Posterior cingulate gyrus (tissue), 11 donors: Measurements from ENCODE around the gene HS6ST3.
"Not testable (repeated sequence)": the region's sequence is repeated elsewhere in the genome, so short reads cannot be mapped to it uniquely, and the experiment has no call there.

Experiments used
- DNase-seq, 10 donors: peaks; one replicate each; pipeline versions ENCODE4 v3.0.0 to v3.0.0-alpha.2; 2020 to 2021; ENCODE audit warnings: mixed read lengths in 3 of 10
- intact Hi-C: fragments of 100-400 bp; cut with DNase I; formaldehyde crosslinking; loops from one replicate; pipeline ENCODE4 v1.15.1; 2023

Gene HS6ST3

DNA sequence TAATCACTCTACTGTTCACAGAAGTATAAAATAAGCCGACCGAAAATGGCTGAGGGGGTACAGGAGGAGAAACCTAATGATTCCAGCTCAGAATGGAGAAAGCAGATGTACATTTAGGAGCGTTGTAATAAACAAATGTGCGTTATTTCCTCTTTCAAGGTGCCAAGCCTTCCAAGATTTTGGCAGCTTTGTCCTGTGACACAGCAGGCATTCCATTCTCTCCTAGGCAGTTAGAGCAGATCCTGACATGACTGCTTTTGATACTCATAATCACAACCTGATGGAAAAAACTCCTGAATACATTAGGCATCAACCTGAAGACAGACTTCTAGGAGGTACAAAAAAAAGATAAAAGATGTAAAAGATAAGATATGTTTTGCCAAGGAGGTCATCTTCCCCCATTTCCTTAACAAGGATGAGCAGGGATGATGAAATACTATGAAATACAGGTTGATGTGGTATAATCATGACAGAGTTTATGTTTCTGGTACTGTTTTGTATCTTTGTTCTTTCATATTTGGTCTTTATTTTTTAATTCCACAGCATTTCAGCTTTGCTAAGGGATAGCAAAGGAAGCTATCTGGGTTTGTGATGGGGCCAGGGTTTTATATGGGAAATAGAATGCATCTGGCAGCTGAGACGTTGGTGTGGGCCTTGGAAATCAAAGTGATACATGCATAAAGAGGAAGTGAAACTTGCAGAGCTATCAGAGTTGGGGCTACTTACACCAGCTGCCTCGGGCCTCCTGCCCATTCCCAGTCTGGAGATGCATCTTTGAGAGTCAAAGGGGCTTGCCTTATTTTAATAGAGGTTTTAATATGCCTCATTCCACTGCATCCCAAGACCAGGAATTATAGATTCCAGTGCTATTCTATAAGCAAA, 681.8 kb downstream of the HS6ST3 start:
- DNase-seq: peak in 2 of 10 donors; percentile 66 to 67
- intact Hi-C loops: no loop called here

DNA sequence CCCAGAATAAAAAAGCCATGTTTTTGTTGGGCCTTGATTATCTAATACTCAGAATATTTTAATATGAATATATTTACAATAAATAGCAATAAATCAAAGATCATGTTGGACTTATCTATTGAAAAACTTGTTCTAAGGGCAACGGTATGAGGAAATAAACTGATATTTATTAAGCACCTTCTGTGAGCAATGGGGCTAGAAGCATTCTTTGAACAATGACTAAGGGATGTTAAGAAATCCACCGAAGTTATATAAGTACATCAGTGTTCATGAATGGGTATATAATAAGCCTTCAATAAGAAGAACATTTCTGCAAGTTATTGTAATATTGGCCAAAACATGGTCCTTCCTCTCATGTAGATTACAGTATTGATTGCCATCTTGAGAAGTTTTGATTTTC, 682.5 kb downstream of the HS6ST3 start:
- intact Hi-C loops: no loop called here
- no peak for DNase-seq

- DNase-seq, intact Hi-C loops: not testable (repeated sequence)
These were observed 688.4 kb downstream of the HS6ST3 start for GRCh38 chr13:96778302-96778701.

DNA sequence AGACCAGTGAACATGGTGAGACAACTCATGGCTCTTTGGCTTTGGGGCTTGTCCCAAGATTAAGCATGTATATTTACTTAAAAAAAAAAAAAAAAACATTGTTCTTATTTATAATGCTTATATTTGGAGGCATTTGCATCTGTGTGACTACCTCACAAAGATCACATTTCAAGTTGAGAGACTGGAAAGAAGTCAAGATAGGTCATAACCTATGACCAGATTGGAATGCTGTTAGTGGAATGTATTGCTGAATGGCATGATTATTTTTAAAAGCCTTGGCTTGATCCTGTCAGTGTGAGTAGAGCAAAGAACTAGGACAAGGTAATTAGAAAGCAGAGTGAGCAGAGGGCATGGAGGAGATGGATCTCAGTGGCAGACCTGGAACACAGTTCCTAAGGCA, 689.8 kb downstream of the HS6ST3 start:
- intact Hi-C loops: no loop called here
- no peak for DNase-seq

- no peak for DNase-seq
- intact Hi-C loops: no loop called here
These were observed 690.2 kb downstream of the HS6ST3 start for GRCh38 chr13:96780105-96780504.

DNA sequence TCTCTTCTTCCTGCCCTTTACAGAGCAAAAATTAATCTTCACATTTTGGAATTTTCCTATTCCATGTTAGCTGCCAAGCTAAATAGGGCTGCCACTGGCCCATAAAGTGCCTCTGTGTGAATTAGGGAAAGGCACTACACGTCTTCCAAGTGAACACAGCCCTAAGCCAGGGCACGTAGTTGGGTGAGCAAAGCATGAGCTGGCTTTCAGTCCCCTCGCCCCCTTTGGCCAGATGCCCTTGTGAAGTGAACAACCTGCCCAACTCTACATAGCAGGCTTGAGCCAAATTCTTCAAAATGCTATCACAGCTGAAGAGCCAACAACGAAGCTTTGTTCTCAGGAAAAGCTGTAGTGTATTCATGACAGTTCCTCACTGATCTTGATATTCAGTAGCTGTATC, 691.2 kb downstream of the HS6ST3 start:
- DNase-seq: peak; percentile 29 to 92 (median 52)
- intact Hi-C loops: no loop called here

DNA sequence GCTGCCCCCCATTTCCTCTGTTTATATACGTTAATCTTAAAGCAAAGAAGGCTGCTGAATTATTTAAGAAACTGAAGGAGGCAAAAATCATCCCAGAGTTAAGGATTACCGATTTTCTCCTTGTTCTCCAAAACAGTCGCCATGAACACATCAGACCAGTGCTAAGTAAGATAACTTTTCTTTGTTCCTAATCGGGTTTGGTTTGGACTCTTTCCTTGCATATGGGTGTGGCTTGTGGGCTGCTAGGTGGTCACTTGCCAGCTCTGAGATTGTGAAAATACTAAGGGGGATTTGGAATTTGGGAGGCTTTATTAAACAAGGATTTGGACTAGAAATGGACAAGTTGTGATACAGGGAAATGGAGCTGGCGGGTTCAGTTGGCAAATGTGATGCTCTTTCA, 692.3 kb downstream of the HS6ST3 start:
- intact Hi-C loops: no loop called here

GRCh38 chr13:96783057-96783456, 693.1 kb downstream of the HS6ST3 start:
- no peak for DNase-seq
- intact Hi-C loops: no loop called here

More for the DNA sequence above, 692.3 kb downstream of the HS6ST3 start:
- no peak for DNase-seq

DNA sequence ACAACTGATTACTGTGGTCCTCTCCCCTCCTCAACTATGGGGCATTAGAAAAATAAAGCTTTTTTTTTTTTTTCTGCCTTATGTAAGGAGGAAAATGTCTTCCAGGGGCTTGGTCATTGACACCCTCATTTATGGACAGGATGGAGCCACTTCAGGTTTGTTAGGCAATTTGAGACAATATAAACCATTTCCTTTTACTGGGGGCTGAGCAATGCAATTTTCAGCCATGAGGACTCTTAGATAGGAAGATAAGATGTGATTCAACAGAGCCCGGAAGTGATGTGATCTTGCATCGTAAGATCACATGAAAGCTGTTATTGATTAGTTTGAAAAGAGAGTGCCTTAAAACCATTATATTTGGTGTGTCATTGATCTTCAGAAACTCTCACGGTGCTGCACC, 693.6 kb downstream of the HS6ST3 start:
- DNase-seq: no peak
- intact Hi-C loops: no loop called here

DNA sequence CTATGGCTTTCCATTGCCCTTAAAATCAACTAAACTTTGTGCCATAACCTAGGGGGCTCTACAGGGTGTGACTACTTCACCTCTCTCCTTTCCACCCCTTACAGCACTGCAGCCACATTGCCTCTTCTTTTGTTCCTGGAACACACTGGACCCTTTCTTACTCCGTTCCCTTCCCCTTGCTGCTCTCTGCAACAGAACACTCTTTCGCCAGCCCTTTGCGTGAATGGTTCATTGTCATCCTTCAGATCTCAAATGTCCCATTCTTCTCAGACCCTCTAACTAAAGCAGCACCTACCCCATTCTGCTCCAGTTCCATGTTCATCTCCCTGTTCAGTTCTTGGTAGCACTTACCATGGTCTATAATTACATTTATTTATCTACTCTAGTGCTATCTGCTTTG, 696.1 kb downstream of the HS6ST3 start:
- no peak for DNase-seq
- intact Hi-C loops: no loop called here

- intact Hi-C loops: no loop called here
- DNase-seq: no peak
These were observed 702.3 kb downstream of the HS6ST3 start for GRCh38 chr13:96792188-96792587.

DNA sequence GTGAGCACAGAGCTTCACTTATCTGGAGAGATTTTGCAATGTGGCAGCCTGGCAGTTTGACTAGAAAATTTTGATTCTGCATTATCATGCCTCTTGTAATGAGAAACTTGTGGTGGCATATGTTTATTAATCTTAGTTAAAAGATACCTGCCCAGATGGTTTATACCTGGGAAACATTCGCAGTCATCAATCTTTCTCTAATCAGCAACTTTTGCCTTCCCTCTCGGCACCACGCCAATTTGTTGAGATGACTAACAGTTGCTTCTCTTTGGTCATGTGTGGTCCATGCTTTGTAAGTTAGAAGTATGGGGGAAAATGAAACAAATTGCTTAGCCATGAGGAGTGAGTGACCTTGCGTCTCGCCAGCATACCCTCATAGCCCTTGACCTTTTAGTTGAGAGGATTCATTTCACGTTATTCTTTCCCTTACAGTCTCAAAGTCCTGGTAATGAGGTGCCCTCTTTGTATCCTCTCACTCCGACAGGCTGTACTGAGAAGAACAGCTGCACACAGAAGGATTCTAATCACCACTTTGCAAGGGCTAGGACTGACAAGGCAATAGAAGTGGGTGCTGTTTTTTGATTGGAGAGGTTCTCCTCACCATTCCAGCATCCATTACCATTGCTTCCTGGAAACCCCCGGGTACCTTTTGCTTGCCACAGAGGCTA, 703.0 kb downstream of the HS6ST3 start:
- no peak for DNase-seq
- intact Hi-C loops: no loop called here

- intact Hi-C loops: no loop called here
- no peak for DNase-seq
These were observed 703.5 kb downstream of the HS6ST3 start for GRCh38 chr13:96793404-96793755.

- no peak for DNase-seq
- intact Hi-C loops: no loop called here
These were observed 704.8 kb downstream of the HS6ST3 start for GRCh38 chr13:96794669-96795068.

GRCh38 chr13:96795670-96796069, 705.8 kb downstream of the HS6ST3 start:
- DNase-seq: no peak
- intact Hi-C loops: no loop called here

- intact Hi-C loops: no loop called here
- DNase-seq: no peak
These were observed 706.3 kb downstream of the HS6ST3 start for GRCh38 chr13:96796091-96796633.

DNA sequence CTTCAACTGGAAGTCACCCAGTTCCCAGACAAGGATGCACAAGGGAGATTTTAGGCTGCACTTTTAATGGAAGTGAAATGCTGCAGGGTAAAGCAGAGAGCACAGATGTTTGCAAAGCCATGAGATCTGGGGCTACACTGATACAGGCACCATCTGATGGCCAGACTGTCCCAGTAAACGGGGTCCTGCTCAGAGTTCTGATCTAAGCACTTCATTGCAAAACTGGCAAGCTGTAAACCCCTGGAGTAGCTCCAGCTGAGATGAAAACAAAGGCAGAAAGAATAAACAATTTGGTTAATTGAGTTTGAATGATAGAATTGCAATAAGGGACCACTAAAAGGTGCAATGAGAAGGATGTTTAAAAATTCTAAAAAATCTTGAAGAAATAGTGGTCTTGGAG, 707.2 kb downstream of the HS6ST3 start:
- intact Hi-C loops: no loop called here
- DNase-seq: no peak

DNA sequence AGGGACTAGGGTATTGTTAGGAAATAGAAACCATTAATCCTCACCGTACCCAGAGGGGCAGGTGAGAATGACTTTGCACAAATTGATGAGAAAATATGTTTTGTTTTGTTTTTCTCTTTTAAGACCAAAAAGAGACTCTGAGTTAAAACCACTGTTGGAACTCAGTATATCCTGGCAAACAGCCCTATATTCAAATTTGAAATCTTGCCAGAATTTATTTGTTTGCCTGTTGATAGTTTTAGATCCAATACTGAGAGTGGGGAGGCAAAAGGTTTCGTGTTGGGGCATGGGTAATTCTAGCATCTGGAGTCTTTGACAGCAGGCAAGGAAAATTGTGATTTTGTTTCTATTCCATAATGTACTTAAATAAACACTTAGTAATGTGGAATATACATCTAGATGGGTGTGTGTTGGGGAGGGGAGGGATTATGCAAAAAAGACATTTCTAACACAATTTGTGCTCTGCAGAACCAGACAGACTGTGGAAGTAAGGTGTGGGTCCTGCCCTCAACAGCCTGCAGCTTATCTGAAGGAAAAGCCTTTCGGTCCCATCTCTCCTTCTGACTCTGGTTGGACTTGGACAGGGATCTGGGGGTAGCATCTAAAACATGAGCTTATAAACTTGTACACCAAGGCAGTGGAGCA, 713.7 kb downstream of the HS6ST3 start:
- intact Hi-C loops: no loop called here
- DNase-seq: no peak

DNA sequence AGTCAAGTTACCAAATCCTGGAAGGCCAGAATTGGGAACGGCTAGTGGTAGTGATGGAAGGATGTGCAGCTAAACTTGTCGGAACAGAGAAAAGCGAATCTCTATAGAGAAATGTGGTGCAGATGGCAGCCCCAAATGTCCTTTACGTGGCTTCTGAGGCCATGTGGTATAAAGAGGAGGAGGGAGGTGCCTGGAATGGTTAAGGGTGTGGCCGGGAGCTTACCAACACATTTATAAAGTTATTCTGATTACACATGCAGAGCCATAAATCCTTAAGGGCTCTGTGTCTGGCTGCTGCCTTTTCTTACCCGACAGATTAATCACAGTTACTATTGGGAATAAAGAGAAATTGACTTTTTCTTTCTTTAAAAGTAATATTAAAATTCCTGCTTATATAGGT, 714.3 kb downstream of the HS6ST3 start:
- intact Hi-C loops: no loop called here
- no peak for DNase-seq

DNA sequence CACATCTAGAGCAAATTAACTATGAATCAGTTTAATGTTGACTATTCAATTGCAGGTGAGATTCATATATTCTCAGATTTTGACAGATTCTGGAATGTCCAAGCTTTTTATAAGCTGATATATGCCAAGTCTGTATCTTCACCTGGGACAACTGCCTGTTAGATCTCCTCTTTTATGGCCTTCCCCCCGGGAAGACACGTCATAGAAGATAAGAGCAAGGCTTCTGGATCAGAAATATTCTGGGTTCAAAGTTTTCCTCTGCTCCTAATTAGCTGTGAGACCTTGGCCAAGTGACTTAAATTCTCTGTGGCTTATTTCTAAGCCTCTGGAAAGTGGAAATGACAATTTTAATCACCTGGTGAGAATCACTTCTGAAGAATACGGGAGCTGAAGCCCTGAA, 716.8 kb downstream of the HS6ST3 start:
- DNase-seq: no peak
- intact Hi-C loops: no loop called here

DNA sequence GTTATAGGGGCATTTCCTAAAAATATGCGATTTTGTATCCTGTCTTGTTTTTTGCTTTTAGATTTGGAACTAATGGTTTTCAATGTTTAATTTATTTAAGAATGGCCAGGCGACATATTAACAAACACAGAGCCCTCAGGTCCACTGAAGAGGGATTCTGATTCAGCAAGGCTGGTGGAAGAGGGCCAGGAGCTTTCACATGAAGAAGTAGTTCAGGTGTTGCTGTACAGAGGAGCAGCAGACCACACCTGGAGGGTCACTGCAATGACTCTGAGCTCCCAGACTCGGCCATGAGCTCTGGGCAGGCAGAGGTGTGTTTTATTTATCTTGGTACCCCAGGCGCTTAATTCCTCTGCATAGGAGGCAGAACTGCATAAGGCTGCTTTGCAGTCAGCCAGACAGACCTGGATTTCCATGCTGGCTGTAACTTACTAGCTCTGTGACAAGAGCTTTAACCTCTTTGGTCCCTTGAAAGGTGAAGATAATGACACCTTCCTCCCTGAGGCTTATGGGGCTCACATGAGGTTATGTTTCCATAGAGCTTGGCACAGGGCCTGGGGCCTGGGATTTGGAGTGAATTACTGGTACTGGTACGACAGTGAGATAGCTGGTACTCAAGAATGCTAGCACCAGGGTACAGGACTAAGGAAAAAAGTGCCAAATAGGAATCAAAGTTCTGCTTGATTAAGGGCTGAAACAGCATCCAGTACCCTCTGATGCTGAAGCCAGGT, 719.6 kb downstream of the HS6ST3 start:
- DNase-seq: no peak
- intact Hi-C loops: loop anchor here (10.0 kb wide), 1 partner anchor 785 kb away; no protein-coding TSS in a partner anchor
